Fibroblast of skin of left biceps (primary cell): Measurements from ENCODE around the gene GJC3.
"Not testable (repeated sequence)": the region's sequence is repeated elsewhere in the genome, so short reads cannot be mapped to it uniquely, and the experiment has no call there.

Source experiments
- DNase-seq, 2 experiments: peaks; one replicate each; pipeline ENCODE4 v3.0.0-alpha.2; 2013; ENCODE audit warnings: low read depth in 2 of 2

Gene GJC3, protein sequence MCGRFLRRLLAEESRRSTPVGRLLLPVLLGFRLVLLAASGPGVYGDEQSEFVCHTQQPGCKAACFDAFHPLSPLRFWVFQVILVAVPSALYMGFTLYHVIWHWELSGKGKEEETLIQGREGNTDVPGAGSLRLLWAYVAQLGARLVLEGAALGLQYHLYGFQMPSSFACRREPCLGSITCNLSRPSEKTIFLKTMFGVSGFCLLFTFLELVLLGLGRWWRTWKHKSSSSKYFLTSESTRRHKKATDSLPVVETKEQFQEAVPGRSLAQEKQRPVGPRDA

DNA sequence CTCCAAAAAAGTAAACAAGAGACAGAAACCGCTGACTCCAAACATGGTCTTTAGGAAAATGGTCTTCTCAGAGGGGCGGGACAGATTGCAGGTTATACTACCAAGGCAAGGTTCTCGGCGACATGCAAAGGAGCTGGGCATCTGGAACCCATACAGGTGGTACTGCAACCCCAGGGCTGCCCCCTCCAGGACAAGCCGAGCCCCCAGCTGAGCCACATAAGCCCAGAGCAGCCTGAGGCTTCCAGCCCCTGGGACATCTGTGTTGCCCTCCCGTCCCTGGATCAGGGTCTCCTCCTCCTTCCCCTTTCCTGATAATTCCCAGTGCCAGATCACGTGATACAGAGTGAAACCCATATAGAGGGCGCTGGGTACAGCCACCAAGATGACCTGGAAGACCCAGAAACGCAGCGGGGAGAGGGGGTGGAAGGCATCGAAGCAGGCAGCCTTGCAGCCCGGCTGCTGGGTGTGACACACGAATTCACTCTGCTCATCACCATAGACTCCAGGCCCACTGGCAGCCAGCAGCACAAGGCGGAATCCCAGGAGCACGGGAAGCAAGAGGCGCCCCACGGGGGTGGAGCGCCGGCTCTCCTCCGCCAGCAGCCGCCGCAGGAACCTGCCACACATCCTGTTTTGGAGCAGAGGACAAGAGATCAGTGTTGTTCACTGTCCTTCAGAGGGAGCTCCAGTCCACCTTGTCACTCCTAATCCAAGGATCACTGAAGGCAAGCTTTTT, at the start of gene GJC3:
GJC3 (minus strand) TSS at position 627 of the 736 bp plus-strand sequence; CDS start at position 627, 0 bp downstream.
- DNase-seq: no peak

DNA sequence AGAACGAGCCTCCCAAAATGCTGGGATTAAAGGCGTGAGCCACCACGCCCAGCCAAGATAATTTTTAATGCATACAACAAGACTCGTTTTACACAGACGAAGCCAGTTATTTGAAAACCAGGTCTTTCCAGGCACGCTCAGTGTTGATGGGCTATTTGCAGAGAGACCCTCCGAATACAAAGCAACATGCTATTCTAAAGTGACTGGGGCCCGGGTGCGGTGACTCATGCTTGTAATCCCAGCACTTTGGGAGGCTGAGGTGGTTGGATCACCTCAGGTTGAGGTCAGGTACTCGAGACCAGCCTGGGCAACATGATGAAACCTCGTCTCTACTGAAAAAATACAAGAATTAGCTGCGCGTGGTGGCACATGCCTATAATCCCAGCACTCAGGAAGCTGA, 47.2 kb upstream of the GJC3 start:
- no peak for DNase-seq

DNA sequence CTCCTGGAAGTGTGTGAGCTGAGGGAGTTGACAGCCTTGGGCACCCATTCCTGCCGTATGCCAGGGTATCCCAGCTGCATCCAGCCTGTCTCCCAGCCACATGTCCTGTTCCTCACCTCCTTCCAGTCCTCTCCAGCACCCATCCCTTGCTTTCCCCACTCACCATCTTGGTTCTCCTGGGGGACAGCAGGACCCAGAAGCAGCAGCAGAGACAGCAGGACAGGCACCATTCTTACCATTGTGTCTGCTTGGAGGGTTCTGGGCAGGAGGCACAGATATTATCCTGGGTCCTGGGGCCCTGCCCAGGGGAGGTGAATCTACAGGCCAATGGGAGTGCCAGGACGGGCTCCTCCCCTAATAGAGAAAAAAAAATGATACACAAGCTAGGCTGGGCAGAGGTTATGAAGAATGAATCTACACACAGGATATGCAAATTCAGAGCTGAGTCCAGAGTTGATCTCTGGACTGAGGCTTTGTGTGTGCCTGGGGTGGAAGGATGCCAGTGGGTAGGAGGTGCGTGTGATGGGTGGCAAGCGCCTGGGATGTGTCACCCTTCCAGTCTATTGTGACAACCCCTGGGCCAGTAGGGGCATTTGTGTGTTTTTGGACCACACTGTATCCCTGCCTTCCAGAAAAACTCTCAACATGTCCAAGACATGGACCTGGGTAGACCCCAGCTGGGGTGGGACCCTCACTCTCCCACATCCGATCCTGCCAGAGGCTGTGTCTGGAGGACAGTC, 46.5 kb upstream of the GJC3 start, which contains the start of gene AZGP1:
AZGP1 (minus strand) TSS at position 250 of the 740 bp plus-strand sequence; CDS start at position 239, 11 bp downstream.
- DNase-seq: no peak

DNA sequence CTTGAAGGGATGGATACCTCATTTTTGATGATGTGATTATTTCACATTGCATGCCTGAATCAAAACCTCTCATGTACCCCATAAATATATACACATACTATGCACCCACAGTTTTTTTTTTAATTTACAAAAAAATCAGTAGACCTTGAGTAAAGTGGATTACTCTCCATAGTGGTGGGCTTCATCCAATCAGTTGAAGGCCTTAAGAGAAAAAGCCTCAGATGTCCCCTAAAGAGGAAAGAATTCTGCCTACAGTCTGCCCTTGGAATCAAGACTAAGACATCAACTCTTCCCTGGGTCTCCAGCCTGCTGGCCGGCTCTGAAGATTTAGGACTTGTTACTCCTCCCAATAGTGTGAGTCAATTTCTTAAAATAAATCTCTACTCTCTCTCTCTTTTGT, 45.3 kb upstream of the GJC3 start:
- no peak for DNase-seq

DNA sequence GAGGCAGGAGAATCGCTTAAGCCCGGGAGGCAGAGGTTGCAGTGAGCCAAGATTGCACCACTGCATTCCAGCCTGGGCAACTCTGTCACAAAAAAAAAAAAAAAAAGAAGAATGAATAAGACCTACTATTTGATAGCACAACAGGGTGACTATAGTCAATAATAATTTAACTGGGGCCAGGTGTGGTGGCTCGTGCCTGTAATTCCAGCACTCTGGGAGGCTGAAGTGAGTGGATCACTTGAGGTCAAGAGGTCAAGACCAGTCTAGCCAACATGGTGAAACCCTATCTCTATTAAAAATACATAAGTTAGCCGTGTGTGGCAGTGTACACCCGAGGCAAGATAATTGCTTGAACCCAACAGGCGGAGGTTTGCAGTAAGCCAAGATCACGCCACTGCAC, 44.4 kb upstream of the GJC3 start:
- DNase-seq: not testable (repeated sequence)

DNA sequence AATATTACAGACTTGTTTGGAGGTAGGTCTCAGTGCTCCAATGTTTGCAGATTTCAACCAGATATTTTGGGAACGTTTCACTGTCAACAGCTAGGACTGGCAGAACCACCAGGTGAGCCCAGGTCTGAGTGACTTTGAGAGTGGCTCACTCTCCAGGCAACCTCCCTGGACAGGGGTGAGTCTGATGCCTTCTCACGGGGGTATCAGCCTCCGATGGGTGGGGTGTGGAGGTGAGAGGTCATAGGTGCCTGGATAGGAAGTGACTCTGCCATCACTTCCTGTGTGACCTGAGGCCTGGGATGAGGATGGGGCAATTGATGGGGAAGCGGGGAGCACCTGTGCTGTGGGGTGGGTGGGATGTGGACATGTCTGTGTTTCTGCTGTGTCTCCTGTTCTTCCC, 41.8 kb upstream of the GJC3 start:
- no peak for DNase-seq

DNA sequence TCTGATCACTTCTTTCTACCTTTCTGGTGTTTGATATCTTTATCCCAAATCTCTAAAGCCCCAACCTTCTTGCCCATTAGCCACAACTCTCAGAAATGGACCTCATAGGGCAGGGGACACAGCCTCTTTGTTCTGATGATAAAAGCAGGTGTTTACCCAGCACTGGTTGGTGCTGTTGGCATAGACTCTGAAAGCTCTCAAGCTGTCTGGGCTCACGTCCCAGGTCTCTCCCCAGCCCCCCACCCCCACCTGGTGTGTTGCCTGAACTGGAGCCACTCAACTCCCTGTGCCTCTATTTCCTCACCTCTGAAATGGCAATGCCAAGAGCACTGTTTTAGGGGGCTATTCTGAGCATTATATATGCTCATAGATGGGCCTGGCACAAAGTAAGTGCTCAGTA, 40.4 kb upstream of the GJC3 start:
- DNase-seq: not testable (repeated sequence)

DNA sequence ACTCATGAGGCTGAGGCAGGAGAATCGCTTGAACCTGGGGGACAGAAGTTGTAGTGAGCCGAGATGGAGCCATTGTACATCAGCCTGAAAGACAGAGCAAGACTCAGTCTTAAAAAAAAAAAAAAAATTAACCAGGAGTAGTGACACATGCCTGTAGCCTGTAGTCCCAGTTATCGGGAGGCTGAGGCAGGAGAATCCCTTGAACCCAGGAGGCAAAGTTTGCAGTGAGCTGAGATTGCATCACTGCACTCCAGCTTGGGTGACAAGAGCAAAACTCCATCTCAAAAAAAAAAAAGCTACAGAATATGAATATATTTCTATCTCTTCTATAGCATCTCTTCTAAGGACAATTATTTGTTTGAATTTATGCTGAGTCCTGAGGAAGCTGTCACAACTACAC, 39.9 kb upstream of the GJC3 start:
- no peak for DNase-seq

DNA sequence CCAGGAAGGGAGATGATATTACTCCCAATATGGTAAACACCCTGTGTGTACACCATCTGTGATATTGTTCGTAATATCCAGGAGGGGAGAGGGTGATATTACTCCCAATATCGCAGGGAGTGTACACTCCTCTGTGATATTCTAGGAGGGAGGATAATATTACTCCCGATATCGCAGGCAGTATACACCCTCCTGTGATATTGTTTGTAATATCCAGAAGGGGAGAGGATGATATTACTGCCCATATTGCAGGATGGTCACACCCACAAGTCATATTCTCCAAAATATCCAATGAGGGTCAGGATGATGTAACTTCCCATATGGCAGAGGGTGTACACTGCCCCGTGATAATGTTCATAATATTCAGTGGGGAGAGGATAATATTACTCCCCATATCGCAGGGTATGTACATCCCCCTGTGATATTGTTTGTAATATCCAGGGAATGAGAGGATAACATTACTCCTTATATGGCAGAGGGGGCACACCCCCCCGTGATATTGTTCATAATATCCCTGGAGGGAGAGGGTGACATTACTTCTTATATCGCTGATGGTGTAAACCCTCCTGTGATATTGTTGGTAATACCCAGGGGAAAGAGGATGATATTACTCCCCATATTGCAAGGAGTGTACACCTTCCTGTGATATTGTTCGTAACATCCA, 29.3 kb upstream of the GJC3 start:
- DNase-seq: no peak

DNA sequence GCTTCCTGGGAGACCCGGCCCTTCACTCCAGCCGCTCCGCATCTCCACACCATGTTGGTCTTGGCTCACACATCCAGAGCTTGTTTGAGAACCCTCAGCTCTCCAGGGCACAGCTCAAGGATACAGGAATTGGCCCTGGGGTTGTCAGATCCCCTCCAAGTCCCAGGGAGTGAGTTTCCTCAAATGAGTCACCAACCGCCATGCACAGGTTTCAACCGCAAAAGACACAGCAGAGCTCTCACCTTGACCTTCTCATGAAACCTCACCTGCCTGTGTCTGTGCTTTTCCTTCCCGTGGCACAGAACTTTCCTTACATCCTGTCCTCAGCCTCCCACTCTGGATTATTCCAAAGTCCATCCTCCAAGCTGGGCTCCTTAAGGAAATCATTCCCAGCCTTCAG, 25.8 kb upstream of the GJC3 start:
- DNase-seq: no peak

DNA sequence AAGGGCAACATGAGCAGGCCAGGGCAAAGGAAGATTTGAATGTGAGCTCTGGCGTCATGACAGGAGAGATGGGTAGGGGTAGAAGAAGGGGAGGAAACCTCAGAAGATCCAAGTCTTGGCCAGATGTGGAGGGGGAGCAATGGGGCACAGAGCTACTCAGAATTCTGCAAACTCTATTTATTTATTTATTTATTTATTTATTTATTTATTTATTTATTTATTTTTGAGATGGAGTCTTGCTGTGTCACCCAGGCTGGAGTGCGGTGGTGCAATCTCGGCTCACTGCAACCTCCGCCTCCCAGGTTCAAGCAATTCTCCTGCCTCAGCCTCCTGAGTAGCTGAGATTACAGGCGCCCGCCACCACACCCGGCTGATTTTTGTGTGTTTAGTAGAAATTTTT, 25.2 kb upstream of the GJC3 start:
- not testable (repeated sequence) for DNase-seq

DNA sequence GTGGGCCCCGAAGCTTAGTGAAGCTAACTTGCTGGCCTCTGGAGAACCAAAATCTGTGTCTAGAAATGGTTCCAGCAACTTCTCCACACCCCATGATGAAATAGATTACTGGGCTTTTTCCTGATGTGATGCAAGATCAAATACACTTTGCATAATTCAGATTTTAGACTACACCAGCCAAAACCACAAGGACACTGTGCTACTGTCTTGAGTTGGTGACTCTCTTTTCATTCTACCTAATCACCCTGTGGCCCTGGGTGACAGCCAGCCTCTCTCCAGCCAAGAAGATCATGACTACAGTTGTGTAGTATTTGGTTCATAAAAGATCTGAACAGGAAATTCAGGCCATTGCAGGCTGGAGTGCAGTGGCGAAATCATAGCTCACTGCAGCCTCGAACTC, 24.2 kb upstream of the GJC3 start:
- peak in 1 of 2 experiments; percentile 3 for DNase-seq

DNA sequence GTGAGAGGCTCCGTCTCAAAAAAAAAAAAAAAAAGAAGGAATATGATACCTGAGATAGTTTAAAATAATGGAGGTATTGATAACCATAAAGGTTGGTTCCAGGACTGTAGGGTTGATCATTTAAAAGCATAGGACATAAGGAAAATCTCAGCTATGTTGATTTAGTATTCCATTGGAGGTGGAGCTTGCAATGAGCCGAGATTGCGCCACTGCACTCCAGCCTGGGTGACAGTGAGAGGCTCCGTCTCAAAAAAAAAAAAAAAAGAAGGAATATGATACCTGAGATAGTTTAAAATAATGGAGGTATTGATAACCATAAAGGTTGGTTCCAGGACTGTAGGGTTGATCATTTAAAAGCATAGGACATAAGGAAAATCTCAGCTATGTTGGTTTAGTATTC, 23.2 kb upstream of the GJC3 start:
- not testable (repeated sequence) for DNase-seq

DNA sequence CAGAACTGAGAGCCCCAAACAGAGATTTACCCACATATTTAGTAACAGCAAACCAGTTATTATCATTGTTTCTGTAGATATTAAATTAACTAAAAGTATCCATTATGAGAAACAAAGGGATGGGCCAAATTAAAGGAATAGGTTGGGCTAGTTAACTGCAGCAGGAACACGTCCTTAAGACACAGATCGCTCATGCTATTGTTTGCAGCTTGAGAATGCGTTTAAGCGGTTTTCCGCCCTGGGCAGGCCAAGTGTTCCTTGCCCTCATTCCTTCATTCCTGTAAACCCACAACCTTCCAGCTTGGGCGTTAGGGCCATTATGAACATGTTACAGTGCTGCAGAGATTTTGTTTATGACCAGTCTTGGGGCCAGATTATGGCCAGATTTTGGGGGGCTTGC, 21.4 kb upstream of the GJC3 start:
- DNase-seq: not testable (repeated sequence)

DNA sequence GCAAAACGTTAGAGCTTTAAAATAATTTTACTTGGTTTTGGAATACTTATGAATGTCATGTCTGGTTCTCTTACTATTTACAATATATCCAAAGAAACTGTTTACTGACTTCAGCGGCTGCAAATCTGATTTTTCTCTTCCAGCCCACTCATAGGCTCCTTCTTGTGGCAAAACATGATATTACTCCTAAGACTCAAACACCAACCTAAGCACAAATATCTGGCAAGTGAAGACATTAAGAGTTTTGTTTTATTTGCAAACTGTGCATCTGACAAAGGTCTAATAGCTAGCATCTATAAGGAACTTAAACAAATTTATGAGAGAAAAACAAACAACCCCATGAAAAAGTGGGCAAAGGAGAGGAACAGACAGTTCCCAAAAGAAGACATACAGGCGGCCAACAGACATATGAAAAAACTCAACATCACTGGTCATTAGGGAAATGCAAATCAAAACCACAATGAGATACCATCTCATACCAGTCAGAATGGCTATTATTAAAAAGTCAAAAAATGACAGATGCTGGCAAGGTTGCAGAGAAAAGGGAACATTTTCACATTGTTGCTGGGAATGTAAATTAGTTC, 20.3 kb upstream of the GJC3 start:
- no peak for DNase-seq

DNA sequence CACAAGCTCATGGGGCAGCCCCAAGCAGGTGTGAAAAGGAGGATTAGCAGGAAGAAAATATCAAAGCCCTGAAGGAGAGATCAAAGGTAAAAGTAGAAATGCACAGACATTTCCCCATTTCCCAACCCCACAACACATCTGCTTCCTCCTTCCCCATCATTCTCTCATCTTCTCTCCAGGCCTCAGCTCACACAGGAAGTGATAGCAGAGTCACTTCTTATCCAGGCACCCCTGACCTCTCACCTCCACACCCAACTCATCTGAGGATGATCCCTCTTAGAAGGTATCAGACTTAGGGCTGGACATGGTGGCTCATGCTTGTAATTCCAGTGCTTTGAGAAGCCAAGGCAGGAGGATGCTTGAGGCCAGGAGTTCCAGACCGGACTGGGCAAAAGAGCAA, 18.2 kb upstream of the GJC3 start:
- no peak for DNase-seq

DNA sequence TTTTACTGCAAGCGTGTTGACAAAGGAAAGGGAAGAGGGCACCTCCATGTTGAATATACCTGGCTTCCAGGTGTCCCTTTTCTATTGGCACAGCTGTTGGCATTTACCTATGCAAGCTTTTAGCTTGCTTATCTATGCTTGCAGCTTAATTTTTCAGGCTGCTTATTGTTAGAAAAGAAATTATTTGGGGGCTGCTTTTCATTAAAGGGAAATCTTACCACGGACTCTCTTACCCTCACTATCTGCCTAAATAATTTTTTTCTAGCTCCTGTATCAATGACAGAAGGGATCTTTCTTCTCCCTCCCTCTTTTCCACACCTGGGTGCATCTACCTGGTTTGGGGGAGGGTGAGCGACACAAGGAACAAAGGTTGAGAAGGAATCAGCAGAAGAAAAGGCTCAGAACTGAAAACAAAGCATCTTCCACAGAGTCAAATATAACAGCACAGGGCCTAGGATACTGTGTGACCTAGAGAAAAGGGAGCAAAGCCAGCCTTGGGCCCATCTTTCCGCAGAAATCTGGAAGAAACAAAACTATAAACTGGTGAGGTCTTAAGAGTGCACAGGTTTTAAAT, 15.2 kb upstream of the GJC3 start:
- no peak for DNase-seq

DNA sequence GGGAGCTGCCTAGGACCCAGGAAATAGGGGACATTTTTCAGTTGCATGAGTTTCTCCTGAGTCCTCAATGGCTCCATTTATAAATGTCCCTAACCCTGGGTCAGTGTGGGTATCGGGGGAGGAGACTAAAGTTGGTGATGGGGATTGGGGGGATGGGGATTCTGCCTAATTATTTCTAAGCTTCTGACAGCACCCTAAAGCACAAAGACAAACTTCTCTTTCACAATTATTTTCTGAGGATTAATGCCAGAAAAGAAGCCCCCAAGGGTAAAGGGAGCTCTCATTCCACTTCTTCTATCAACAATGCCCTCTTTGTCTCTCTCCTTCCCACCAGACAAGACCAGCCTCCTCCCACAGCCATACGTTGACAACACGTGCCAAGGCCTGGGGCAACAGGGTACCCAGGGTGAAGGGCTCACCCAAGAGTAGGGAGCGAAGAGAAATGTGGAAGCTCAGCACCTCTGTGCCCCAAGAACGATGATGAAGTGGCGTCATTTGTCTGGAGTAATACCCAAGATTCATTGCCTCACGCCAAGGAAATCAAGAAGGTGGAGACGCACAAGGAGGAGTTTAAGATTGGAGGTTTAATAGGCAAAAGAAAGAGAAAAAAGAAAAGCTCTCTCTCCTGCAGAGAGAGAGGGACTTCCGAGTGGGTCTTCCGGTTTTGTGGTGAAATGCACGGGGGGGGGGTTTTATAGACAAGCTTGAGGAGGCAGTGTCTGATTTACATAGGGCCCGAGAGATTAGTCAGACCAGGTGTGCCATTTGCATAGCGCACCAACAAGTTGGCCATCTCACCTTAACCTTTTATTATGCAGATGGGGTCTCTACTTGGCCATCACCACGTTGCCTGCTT, 14.4 kb upstream of the GJC3 start:
- DNase-seq: no peak

DNA sequence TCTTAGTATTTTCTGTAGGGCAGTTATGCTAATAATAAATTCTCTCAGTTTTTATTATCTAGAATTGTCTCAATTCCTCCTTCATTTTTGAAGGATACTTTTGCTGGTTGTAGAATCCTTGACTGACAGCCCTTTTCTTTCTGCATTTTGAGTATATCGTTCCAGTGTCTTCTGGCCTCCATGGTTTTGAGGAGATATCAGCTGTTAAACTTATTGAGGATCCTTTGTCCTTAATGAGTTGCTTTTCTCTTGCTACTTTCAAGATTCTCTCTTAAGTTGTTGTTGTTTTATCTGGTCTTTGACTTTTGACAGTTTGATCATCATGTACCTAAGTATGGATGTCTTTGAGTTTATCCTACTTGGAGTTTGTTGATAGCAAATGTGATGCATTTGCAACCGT, 8.9 kb upstream of the GJC3 start:
- DNase-seq: no peak

DNA sequence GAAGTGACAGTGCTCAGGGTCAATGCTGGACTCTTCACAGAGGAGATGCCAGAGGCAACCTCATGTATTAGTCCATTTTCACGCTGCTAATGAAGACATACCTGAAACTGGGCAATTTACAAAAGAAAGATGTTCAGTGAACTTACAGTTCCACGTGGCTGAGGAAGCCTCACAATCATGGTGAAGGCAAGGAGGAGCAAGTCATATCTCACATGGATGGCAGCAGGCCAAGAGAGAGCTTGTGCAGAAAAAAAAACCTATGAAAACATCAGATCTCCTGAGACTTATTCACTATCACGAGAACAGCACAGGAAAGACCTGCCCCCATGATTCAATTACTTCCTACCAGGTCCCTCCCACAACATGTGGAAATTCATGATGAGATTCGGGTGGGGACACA, 5.6 kb upstream of the GJC3 start:
- not testable (repeated sequence) for DNase-seq
